Stimulated activated CD4-positive, alpha-beta T cell treated with anti-CD3 and anti-CD28 coated beads, Interleukin-1b, Interleukin-23, amount 100 ng/mL, for 48 hours (primary cell): Measurements from ENCODE around the gene PRKCE.
A peak's percentile ranks its signal among the peaks of the same experiment; 100 is the strongest.

ENCODE experiments used
- DNase-seq: peaks from one replicate; pipeline ENCODE4 v3.0.0-alpha.2; 2020

Gene PRKCE

GRCh38 chr2:46142546-46143428 lies 491.3 kb downstream of the PRKCE start:
- DNase-seq, result no peak

DNA sequence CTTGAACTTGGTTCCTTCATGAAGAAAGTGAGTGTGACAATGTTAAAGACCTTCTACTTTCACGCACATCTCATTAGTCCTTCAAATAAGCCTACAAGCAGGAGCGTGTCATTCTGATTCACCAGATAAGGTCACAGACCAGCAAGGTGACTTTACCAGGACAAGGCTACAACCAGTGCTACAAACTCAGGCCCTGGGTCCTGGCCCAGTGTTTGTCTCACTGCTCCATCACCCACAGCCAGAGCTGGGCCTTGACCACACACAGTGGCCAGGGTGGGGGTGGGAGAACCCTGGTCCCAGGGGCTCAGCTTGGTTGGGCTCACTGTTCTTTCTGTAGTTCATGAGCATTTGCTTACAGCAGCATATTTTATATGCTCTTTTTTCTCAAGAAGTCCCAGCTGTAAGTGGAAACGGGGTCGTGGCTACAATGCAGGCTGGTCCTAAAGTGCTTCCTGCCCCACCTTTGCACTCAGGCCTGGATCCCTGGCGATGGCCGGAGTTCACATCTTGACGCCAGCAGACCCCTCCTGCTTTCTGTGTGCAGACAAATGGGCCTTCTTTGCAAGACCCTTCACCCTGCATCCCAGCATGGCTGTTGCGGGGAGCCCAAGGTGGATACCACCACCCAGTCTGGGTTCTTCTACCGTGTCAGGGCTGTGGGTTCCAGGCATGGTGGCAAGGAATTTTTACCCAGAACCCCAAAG lies 492.1 kb downstream of the PRKCE start:
- no peak for DNase-seq

GRCh38 chr2:46144133-46144800 lies 492.8 kb downstream of the PRKCE start:
- DNase-seq, result peak; percentile 16

DNA sequence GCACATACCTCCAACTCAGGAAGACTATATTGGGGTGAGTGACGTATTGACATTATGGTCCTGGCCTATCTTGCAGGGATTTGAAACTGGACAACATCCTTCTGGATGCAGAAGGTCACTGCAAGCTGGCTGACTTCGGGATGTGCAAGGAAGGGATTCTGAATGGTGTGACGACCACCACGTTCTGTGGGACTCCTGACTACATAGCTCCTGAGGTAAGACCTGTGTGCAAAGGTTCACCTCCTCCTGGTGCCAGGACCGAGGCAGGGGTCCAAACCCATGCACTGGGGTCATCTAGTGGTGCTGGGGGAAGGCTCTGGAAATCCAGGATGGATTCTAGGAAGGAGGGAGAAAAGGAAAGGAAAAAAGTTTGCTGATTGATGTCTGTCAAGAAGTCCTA lies 493.5 kb downstream of the PRKCE start:
- DNase-seq, result no peak

GRCh38 chr2:46145840-46146239 lies 494.4 kb downstream of the PRKCE start:
- no peak for DNase-seq

- DNase-seq, result no peak
Observed at GRCh38 chr2:46146866-46147502, 495.5 kb downstream of the PRKCE start.

DNA sequence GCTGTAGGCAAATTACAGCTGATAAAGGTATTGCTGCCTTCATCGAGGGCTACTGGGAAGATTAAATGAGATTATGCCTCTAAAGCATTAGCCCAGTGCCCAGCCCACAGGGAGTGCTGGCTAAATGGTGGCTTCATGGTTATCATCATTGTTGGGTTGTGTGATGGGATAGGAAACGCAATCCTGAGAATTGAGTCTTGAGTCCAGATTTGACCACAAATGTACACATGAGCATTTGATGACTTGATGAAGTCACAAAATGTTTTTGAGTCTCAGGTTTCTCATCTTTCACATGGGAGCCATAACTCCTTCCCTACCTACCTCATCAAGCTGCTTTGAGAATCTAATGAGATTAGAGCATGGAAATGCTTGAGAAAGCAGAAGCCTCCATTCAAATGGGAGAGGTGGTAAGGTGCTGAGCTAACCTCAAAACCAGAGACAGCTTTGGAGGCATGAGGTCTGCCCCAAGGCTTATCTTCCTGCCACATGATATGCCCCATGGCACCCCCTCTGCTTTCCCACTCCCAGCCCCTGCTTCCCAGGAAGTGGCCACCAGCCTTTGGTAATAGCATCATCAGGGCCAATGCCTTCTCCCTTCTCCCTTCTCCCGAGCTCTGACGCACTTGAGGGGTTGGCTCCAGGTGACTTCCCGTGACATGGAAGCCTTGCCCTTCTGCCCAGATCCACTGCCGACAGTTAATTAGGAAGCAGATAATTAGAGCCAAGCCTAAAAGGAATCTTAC lies 496.3 kb downstream of the PRKCE start:
- DNase-seq, result no peak

DNA sequence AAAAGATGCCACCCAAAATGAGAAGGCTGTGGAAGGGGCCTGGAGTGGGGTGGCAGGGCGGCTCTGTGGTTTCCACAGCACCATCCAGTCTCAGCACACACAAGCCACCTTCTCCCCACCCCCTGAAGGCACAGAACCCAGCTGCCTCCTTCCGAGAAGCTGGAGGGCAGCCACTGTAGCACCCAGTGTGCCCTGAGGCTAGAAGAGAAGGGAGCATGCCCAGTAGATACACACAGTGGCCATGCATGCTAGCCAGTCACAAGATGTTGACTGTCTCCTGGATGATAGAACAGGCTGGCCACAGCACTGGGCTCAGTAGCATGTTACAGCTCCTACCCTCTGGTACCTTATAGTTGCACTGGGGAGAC lies 496.9 kb downstream of the PRKCE start:
- DNase-seq, result no peak

- no peak for DNase-seq
Observed at GRCh38 chr2:46150445-46150955, 499.0 kb downstream of the PRKCE start.

- no peak for DNase-seq
Observed at GRCh38 chr2:46151577-46151976, 500.1 kb downstream of the PRKCE start.

GRCh38 chr2:46153996-46154753 lies 502.7 kb downstream of the PRKCE start:
- DNase-seq, result no peak

- no peak for DNase-seq
Observed at GRCh38 chr2:46157072-46157965, 505.8 kb downstream of the PRKCE start.

- no peak for DNase-seq
Observed at GRCh38 chr2:46157966-46158310, 506.5 kb downstream of the PRKCE start.

DNA sequence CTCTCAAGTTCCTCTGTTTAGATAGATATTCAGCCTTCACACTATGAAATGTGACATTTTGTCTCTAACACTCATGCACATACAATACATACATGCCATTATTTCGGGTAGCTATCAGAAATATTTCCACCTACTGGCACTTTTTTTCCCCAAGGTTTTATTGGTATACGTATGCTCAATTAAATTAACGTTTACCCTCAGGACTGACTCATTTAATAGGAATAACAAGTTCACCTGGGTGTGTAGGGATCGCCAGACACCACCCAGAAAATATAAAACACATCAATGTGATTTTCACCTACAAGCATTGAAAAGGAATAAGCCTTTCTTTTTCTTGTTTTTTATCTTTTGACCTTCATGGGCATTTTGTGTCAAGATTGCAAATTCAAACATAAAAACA lies 507.2 kb downstream of the PRKCE start:
- no peak for DNase-seq

GRCh38 chr2:46160326-46160725 lies 508.9 kb downstream of the PRKCE start:
- no peak for DNase-seq

GRCh38 chr2:46161315-46161714 lies 509.8 kb downstream of the PRKCE start:
- DNase-seq, result no peak

- DNase-seq, result no peak
Observed at GRCh38 chr2:46161911-46162310, 510.4 kb downstream of the PRKCE start.

DNA sequence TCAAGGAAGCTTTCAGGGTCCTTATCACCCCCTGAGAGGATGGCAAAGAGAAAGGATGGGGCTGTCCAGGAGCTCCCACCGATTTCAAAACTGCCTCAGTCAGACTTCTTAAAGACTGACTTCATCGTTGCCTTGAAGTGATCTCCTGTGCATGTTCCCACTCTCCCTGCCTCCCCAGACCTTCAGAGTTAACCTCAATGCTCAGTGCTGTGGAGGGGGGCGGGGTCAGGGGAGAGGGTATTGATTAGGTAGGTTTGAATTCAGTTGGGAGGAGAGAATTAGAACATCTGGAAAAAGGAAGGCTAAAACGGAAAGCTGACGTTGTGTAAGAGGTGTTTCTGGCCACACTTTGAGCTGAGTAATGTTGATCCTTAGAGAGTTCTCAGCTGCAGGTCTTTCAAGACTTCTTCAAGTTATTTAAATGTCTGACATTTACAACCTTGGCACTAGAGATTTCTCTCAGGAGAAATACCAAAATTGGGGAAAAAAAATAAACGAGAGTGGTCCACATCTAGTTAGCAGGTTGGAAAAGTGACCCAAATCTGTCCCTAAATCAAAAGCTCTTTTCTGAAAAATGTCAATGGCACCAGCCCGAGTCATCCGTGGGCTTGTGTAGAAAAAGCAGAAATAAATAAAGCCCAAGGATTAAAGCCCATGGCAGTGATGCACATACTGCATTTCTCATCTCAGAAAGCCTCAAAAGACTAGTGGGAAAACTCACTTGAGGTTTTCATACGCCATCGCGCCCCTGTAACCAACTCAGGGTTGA lies 511.0 kb downstream of the PRKCE start:
- no peak for DNase-seq

DNA sequence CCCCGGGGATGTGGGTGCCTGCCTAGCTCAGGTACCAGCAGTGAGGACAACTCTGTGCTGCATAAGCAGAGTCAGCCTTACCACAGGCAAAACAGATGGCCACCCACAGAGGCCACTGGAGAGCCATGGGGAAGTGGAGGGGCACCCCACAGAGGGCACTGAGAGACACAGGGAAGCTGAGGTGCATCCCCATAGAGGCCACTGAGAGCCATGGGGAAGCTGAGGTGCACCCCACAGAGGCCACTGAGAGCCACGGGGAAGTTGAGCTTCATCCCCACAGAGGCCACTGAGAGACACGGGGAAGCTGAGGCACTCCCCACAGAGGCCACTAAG lies 511.6 kb downstream of the PRKCE start:
- no peak for DNase-seq
